Gastroesophageal sphincter (tissue), 4 donors: ENCODE measurements around the gene XRCC1. TPM values are rescaled to one million over a fixed set of nuclear protein-coding genes. Genes with fewer than 3 reads are reported as not detected.
"Not testable (repeated sequence)": the region's sequence is repeated elsewhere in the genome, so short reads cannot be mapped to it uniquely, and the experiment has no call there.

Source experiments
- ATAC-seq: fragments of 150-250 bp; one replicate; pipeline ENCODE4 v1.9.1; 2016; ENCODE audit warnings: mild to moderate bottlenecking, moderate library complexity
- H3K27ac ChIP-seq, 4 donors: fragments of 200-600 bp; sonication (generic) in 3 of 4; 1 replicate in 3 of 4; 2 replicates in 1 of 4; pipeline ENCODE4 v1.5.1; 2016 to 2019
- H3K27me3 ChIP-seq: fragments of 200-600 bp; sonication (generic); one replicate; pipeline ENCODE4 v1.5.1; 2019
- H3K36me3 ChIP-seq, 2 donors: fragments of 200-600 bp; sonication (generic); one replicate each; pipeline ENCODE4 v1.5.1; 2019; ENCODE audit warnings: control low read depth in 1 of 2
- H3K4me1 ChIP-seq, 3 donors: fragments of 200-600 bp; sonication (generic); 1 replicate in 2 of 3; 2 replicates in 1 of 3; pipeline ENCODE4 v1.5.1; 2016 to 2019; ENCODE audit warnings: control low read depth in 2 of 3
- H3K4me3 ChIP-seq, 2 donors: fragments of 200-600 bp; sonication (generic); one replicate each; pipeline ENCODE4 v1.5.1; 2019; ENCODE audit warnings: mild to moderate bottlenecking in 1 of 2, moderate library complexity in 1 of 2
- H3K9me3 ChIP-seq, 3 donors: fragments of 200-600 bp; sonication (generic); one replicate each; pipeline ENCODE4 v1.5.1; 2017 to 2019; ENCODE audit warnings: control low read depth in 2 of 3
- CTCF ChIP-seq, 4 experiments: fragments of 200-600 bp in 2 of 4; fragments of 450-650 bp in 2 of 4; sonication (generic) in 1 of 4; IDR thresholded peaks; one replicate each; pipeline ENCODE4 v1.5.1; 2017 to 2019; ENCODE audit warnings: antibody characterized with exemption in 4 of 4, mild to moderate bottlenecking in 2 of 4, moderate library complexity in 2 of 4
- EP300 ChIP-seq: sonication (generic); formaldehyde crosslinking; IDR thresholded peaks from one replicate; pipeline ENCODE4 v1.6.1; 2017; ENCODE audit warnings: antibody characterized with exemption, mild to moderate bottlenecking
- POLR2A ChIP-seq, 2 donors: fragments of 450-650 bp; IDR thresholded peaks; one replicate each; pipeline ENCODE4 v1.6.1; 2017; ENCODE audit warnings: antibody characterized with exemption in 2 of 2, mild to moderate bottlenecking in 2 of 2, moderate library complexity in 1 of 2
- POLR2AphosphoS5 ChIP-seq: sonication (generic); formaldehyde crosslinking; IDR thresholded peaks from one replicate; pipeline ENCODE4 v1.6.1; 2017; ENCODE audit warnings: antibody characterized with exemption
- WGBS, 2 donors: methylation state at CpG; one replicate each; pipeline ENCODE4 v1.1.5; 2018; ENCODE audit warnings: low coverage in 1 of 2; 5-methylcytosine and 5-hydroxymethylcytosine counted together
- total RNA-seq, 4 donors: library from RNA; depleted of rRNA; stranded (reverse); fragments of >200 nt; gene quantifications; one replicate each; pipeline ENCODE4 v1.1.0, GENCODE V29; 2016

The XRCC1 gene
- total RNA-seq, 4 donors from 2014 or later = 17.9 to 31.0 (median 22.6) TPM

DNA sequence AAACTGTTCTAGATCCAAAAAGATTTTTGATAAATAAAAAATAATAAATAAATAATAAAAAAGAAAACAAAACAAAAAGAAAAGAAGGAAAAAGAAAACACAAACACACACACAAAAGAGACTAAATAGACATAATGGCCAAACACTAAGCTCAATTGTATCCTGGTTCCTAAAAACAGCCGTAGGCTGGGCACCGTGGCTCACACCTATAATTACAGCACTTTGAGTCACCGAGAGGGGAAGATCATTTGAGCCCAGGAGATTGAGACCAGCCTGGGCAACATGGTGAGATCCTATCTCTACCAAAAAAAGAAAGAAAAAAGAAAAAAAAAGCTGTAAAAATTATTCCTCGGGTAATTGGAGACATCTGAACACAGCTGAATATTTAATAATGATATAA, 57.3 kb downstream of the XRCC1 start:
- H3K4me1 ChIP-seq = peaks cover 0 to 10% (median 0%) of the 10 kb centered on the region in 3 donors

DNA sequence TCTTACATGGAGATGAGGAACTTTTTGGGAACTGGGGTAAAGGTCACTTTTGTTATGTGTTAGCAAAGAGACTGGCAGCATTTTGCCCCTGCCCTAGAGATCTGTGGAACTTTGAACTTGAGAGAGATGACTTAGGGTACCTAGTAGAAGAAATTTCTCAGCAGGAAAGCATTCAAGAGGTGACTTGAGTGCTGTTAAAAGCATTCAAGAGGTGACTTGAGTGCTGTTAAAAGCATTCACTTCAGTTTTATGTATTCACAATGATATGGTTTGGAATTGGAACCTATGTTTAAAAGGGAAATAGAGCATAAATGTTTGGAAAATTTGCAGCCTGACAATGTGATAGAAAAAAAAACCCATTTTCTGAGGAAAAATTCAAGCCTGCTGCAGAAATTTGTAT, 62.9 kb downstream of the XRCC1 start:
- H3K4me1 ChIP-seq, H3K9me3 ChIP-seq, ATAC-seq, H3K27me3 ChIP-seq, H3K27ac ChIP-seq, H3K4me3 ChIP-seq: not testable (repeated sequence)
- peaks cover 0 to 39% of the 10 kb centered on the region in 2 donors for H3K36me3 ChIP-seq

More for the DNA sequence above, 57.3 kb downstream of the XRCC1 start:
- TF ChIP-seq POLR2A (IDR thresholded peaks at IDR 0.05) (no peak), CTCF (IDR thresholded peaks at IDR 0.05) (no peak)
- WGBS, 2 donors = 84 to 95% methylated on average over 3 of the region's 4 CpGs
- no peak for ATAC-seq
- H3K36me3 ChIP-seq = peaks cover 0 to 6% of the 10 kb centered on the region in 2 donors
- no peak overlapping the region for H3K4me3 ChIP-seq
- H3K9me3 ChIP-seq = no peaks in the 10 kb centered on the region
- H3K27me3 ChIP-seq = no peaks in the 10 kb centered on the region
- H3K27ac ChIP-seq = no peak overlapping the region

- no peaks in the 10 kb centered on the region for H3K9me3 ChIP-seq
- peaks cover 0 to 45% of the 10 kb centered on the region in 2 donors for H3K36me3 ChIP-seq
- no peak for TF ChIP-seq CTCF (IDR thresholded peaks at IDR 0.05)
- TF ChIP-seq POLR2A (IDR thresholded peaks at IDR 0.05) = no peak
- no peak for TF ChIP-seq EP300
- TF ChIP-seq POLR2AphosphoS5 = no peak
- 60% methylated on average over 1 of the region's 5 CpGs; no CpG with 5 or more reads in 1 of the 2 donors for WGBS, 2 donors
- no peak overlapping the region for H3K4me3 ChIP-seq
- no peak for ATAC-seq
- H3K27ac ChIP-seq = no peak overlapping the region
- no peaks in the 10 kb centered on the region for H3K4me1 ChIP-seq
- no peaks in the 10 kb centered on the region for H3K27me3 ChIP-seq
These were observed 64.0 kb downstream of the XRCC1 start for GRCh38 chr19:43511324-43511723.

- no peak for ATAC-seq
- 100% methylated on average over 1 of the region's 9 CpGs; no CpG with 5 or more reads in 1 of the 2 donors for WGBS, 2 donors
These were observed 64.6 kb downstream of the XRCC1 start for GRCh38 chr19:43510713-43511112.

DNA sequence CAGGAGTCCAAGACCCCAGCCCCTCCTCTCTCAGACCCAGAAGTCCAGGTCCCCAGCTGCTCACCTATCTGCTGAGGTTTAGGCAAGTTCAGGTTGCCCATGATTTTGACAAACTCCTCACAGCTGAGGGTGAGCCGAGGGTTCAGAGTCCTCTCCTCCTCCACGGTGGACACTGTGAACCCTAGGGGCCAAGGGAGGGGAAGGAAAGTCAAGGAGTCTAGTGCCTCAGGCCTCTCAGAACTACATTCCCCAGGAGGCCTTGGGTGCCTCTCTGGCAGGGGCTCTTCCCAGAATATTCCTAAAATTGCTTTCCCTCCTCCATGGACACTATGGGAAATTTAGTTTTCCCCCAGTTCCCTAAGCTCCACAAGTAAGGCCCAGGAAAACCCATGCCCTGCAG, 67.4 kb downstream of the XRCC1 start:
- no peak for TF ChIP-seq EP300
- TF ChIP-seq CTCF (IDR thresholded peaks at IDR 0.05) = no peak
- TF ChIP-seq POLR2AphosphoS5 = no peak
- no peak for TF ChIP-seq POLR2A (IDR thresholded peaks at IDR 0.05)
- H3K4me1 ChIP-seq = peaks cover 0 to 16% (median 7%) of the 10 kb centered on the region in 3 donors
- no peak overlapping the region for H3K4me3 ChIP-seq
- H3K9me3 ChIP-seq = no peaks in the 10 kb centered on the region
- H3K36me3 ChIP-seq = peaks cover 0 to 46% of the 10 kb centered on the region in 2 donors
- ATAC-seq = no peak
- WGBS, 2 donors = 58% methylated on average over 2 of the region's 2 CpGs; no CpG with 5 or more reads in 1 of the 2 donors
- H3K27me3 ChIP-seq = no peaks in the 10 kb centered on the region
- H3K27ac ChIP-seq = no peak overlapping the region

More at GRCh38 chr19:43510713-43511112, 64.6 kb downstream of the XRCC1 start:
- no peaks in the 10 kb centered on the region for H3K9me3 ChIP-seq
- peaks cover 0 to 46% of the 10 kb centered on the region in 2 donors for H3K36me3 ChIP-seq
- H3K27me3 ChIP-seq = no peaks in the 10 kb centered on the region
- H3K4me3 ChIP-seq = no peak overlapping the region
- no peak for TF ChIP-seq EP300
- TF ChIP-seq POLR2A (IDR thresholded peaks at IDR 0.05) = no peak
- TF ChIP-seq POLR2AphosphoS5 = no peak
- no peak for TF ChIP-seq CTCF (IDR thresholded peaks at IDR 0.05)
- H3K27ac ChIP-seq = no peak overlapping the region
- no peaks in the 10 kb centered on the region for H3K4me1 ChIP-seq
